Mucosa of descending colon (tissue), 3 donors: ENCODE data around the gene PAFAH1B1. TPM values are rescaled to one million over a fixed set of nuclear protein-coding genes. Genes with fewer than 3 reads are reported as not detected.

Source experiments
- ATAC-seq: fragments of 200-7000 bp; cut with Tn5 transposase; one replicate; pipeline ENCODE4 v1.9.1; 2020; ENCODE audit warnings: mild to moderate bottlenecking, moderate library complexity
- DNase-seq, 3 donors: peaks; one replicate each; pipeline ENCODE4 v3.0.0-alpha.2; 2020
- H3K36me3 ChIP-seq: fragments of 200-600 bp; one replicate; pipeline ENCODE4 v1.8.0; 2021; ENCODE audit warnings: low read depth, mild to moderate bottlenecking
- H3K4me1 ChIP-seq: fragments of 200-600 bp; one replicate; pipeline ENCODE4 v1.8.0; 2021; ENCODE audit warnings: low read depth, mild to moderate bottlenecking
- H3K4me3 ChIP-seq: fragments of 200-600 bp; one replicate; pipeline ENCODE4 v1.8.0; 2021; ENCODE audit warnings: mild to moderate bottlenecking
- H3K9me3 ChIP-seq: fragments of 200-600 bp; one replicate; pipeline ENCODE4 v1.8.0; 2021; ENCODE audit warnings: mild to moderate bottlenecking
- intact Hi-C, 2 donors: fragments of 100-400 bp; cut with DNase I in 1 of 2; cut with micrococcal nuclease in 1 of 2; formaldehyde crosslinking; loops; one replicate each; pipeline versions ENCODE4 v1.11.0 to v1.11.1; 2022; cut with DNase I, micrococcal nuclease
- total RNA-seq, 3 donors: library from RNA; stranded (reverse); fragmentation: NEBNext Ultra II Directional in 2 of 3; extraction: Animal tissue kit (Norgen Biotek cat#: 25700) in 2 of 3; gene quantifications; one replicate each; pipeline versions ENCODE4 v1.2.1 to v1.2.4, GENCODE V29; 2021 to 2023
- TF ChIP-seq, protein P1 (sequence below): fragments of 200-600 bp; IDR thresholded peaks from one replicate; pipeline ENCODE4 v1.8.0; 2022; ENCODE audit warnings: antibody characterized with exemption, mild to moderate bottlenecking
- donor health status: DM: no; HTN: no; CAD: no; lungs with moderate emphysema.
- donor health status: DM: no; HTN: no; CAD: no.
- donor health status: DM: no; HTN: yes; CAD: no.

Gene PAFAH1B1
- total RNA-seq, 3 donors from 2014 or later = 108 to 142 (median 112) TPM

- intact Hi-C loops = no loop called here
- no peak for ATAC-seq
- DNase-seq = no peak
- Histone ChIP-seq H3K4me1 (peaks cover 53% of the 10 kb centered on the region), H3K36me3 (no peaks in the 10 kb centered on the region), H3K4me3 (no peak overlapping the region), H3K9me3 (no peaks in the 10 kb centered on the region)
- TF ChIP-seq, protein P1, sequence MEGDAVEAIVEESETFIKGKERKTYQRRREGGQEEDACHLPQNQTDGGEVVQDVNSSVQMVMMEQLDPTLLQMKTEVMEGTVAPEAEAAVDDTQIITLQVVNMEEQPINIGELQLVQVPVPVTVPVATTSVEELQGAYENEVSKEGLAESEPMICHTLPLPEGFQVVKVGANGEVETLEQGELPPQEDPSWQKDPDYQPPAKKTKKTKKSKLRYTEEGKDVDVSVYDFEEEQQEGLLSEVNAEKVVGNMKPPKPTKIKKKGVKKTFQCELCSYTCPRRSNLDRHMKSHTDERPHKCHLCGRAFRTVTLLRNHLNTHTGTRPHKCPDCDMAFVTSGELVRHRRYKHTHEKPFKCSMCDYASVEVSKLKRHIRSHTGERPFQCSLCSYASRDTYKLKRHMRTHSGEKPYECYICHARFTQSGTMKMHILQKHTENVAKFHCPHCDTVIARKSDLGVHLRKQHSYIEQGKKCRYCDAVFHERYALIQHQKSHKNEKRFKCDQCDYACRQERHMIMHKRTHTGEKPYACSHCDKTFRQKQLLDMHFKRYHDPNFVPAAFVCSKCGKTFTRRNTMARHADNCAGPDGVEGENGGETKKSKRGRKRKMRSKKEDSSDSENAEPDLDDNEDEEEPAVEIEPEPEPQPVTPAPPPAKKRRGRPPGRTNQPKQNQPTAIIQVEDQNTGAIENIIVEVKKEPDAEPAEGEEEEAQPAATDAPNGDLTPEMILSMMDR = no peak
These were observed 4.7 kb downstream of the PAFAH1B1 start for GRCh38 chr17:2598166-2598565.

- ATAC-seq = peak; percentile 59
- H3K4me1 ChIP-seq = peaks cover 50% of the 10 kb centered on the region
These were observed 9.2 kb downstream of the PAFAH1B1 start for GRCh38 chr17:2602597-2603017.

GRCh38 chr17:2608350-2608913, 15.0 kb downstream of the PAFAH1B1 start:
- Histone ChIP-seq H3K36me3 (no peaks in the 10 kb centered on the region), H3K9me3 (no peaks in the 10 kb centered on the region), H3K4me1 (peaks cover 9% of the 10 kb centered on the region), H3K4me3 (no peak overlapping the region)
- intact Hi-C loops = no loop called here
- ATAC-seq = peak; percentile 51
- TF ChIP-seq, protein P1 = no peak
- DNase-seq = no peak

More at GRCh38 chr17:2602597-2603017, 9.2 kb downstream of the PAFAH1B1 start:
- H3K36me3 ChIP-seq = no peaks in the 10 kb centered on the region
- no peaks in the 10 kb centered on the region for H3K9me3 ChIP-seq
- TF ChIP-seq, protein P1 = no peak
- no peak for DNase-seq
- intact Hi-C loops = no loop called here
- H3K4me3 ChIP-seq = no peak overlapping the region

DNA sequence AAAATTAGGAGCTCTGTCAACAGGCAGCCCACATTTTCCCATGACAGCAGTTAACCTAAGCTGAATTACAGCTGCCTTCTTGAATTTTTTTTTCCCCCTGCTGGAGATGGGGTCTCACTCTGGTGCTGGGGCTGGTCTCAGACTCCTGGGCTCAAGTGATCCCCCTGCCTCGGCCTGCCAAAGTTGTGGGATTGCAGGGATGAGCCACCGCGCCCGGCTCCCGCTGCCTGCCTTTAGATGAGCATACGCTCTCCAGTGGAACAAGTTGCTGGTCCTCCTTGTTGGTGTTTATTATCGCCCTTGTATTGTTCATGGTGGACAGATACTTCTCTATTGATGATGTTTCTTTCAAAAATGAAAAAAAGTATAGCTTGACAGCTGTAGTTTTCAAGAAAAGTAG, 15.6 kb downstream of the PAFAH1B1 start:
- H3K4me1 ChIP-seq = peaks cover 9% of the 10 kb centered on the region
- ATAC-seq (no peak), DNase-seq (no peak)
- intact Hi-C loops = no loop called here
- H3K9me3 ChIP-seq = no peaks in the 10 kb centered on the region
- TF ChIP-seq, protein P1 = no peak
- no peak overlapping the region for H3K4me3 ChIP-seq
- no peaks in the 10 kb centered on the region for H3K36me3 ChIP-seq

- TF ChIP-seq, protein P1 = no peak
- Histone ChIP-seq H3K4me1 (peaks cover 9% of the 10 kb centered on the region), H3K9me3 (no peaks in the 10 kb centered on the region), H3K4me3 (no peak overlapping the region), H3K36me3 (no peaks in the 10 kb centered on the region)
- no peak for ATAC-seq
- intact Hi-C loops = no loop called here
- no peak for DNase-seq
These were observed 17.0 kb downstream of the PAFAH1B1 start for GRCh38 chr17:2610195-2611175.
